Mesendoderm (in vitro differentiated cells): ENCODE results near the gene HEG1. TPM values are rescaled to one million over a fixed set of nuclear protein-coding genes. Genes with fewer than 3 reads are reported as not detected.

Experiments used
- DNase-seq: peaks from one replicate; pipeline ENCODE4 v3.0.0; 2013
- H2AK5ac ChIP-seq: 2 replicates; pipeline ENCODE4 v1.6.1; 2013; ENCODE audit warnings: low read length, inconsistent platforms
- H2BK120ac ChIP-seq: 2 replicates; pipeline ENCODE4 v1.6.1; 2013; ENCODE audit warnings: low read depth, mild to moderate bottlenecking, low read length, moderate library complexity, mixed read lengths
- H2BK15ac ChIP-seq: replicated peaks from 2 replicates; pipeline ENCODE4 v1.6.1; 2013; ENCODE audit warnings: low read depth, mild to moderate bottlenecking, moderate library complexity
- H2BK5ac ChIP-seq: 2 replicates; pipeline ENCODE4 v1.6.1; 2013; ENCODE audit warnings: low read length, inconsistent platforms
- H3K18ac ChIP-seq: 2 replicates; pipeline ENCODE4 v1.6.1; 2013; ENCODE audit warnings: mild to moderate bottlenecking, low read length, mixed read lengths
- H3K23ac ChIP-seq: one replicate; pipeline ENCODE4 v1.6.1; 2013; ENCODE audit warnings: low read length
- H3K27ac ChIP-seq: 2 replicates; pipeline ENCODE4 v1.5.1; 2013; ENCODE audit warnings: low read depth, mild to moderate bottlenecking, inconsistent platforms, low read length, moderate library complexity
- H3K27me3 ChIP-seq: 2 replicates; pipeline ENCODE4 v1.6.1; 2013; ENCODE audit warnings: low read length, control low read depth, mild to moderate bottlenecking, inconsistent platforms; ENCODE audit not compliant: insufficient read depth, poor library complexity
- H3K36me3 ChIP-seq: 2 replicates; pipeline ENCODE4 v1.6.1; 2013; ENCODE audit warnings: low read length, inconsistent platforms; ENCODE audit not compliant: control insufficient read depth, insufficient read depth
- H3K4ac ChIP-seq: one replicate; pipeline ENCODE4 v1.6.1; 2013; ENCODE audit warnings: low read depth, mild to moderate bottlenecking, low read length, moderate library complexity
- H3K4me1 ChIP-seq: 2 replicates; pipeline ENCODE4 v1.6.1; 2013; ENCODE audit warnings: low read depth, low read length, inconsistent platforms; ENCODE audit not compliant: control insufficient read depth
- H3K4me2 ChIP-seq: 2 replicates; pipeline ENCODE4 v1.6.1; 2013; ENCODE audit warnings: low read length
- H3K4me3 ChIP-seq: 2 replicates; pipeline ENCODE4 v1.5.1; 2013; ENCODE audit warnings: mild to moderate bottlenecking, low read length
- H3K56ac ChIP-seq: one replicate; pipeline ENCODE4 v1.6.1; 2013; ENCODE audit warnings: low read length
- H3K79me1 ChIP-seq: 2 replicates; pipeline ENCODE4 v1.6.1; 2013; ENCODE audit warnings: low read length, inconsistent platforms
- H3K79me2 ChIP-seq: 2 replicates; pipeline ENCODE4 v1.6.1; 2013; ENCODE audit warnings: mild to moderate bottlenecking, low read length; ENCODE audit not compliant: control insufficient read depth, insufficient read depth
- H3K9ac ChIP-seq: 2 replicates; pipeline ENCODE4 v1.6.1; 2013; ENCODE audit warnings: low read length, inconsistent platforms
- H4K5ac ChIP-seq: one replicate; pipeline ENCODE4 v1.6.1; 2013; ENCODE audit warnings: low read length
- H4K8ac ChIP-seq: one replicate; pipeline ENCODE4 v1.6.1; 2013; ENCODE audit warnings: low read depth, mild to moderate bottlenecking, control low read depth, low read length, moderate library complexity
- WGBS: extraction: QIAGEN DNeasy Blood & Tissue Kit; methylation state at CpG from one replicate; pipeline ENCODE4 v1.1.7; 2013; ENCODE audit warnings: low lambda C conversion rate, missing lambda C conversion rate; ENCODE audit not compliant: insufficient coverage; ENCODE audit errors: extremely low coverage; 5-methylcytosine and 5-hydroxymethylcytosine counted together
- small RNA-seq: library from polyadenylated mRNA; stranded (forward); fragments of <200 nt; extraction: miRNeasy Mini kit (QIAGEN cat#:217004); gene quantifications from one replicate; pipeline ENCODE3, GENCODE V24; 2013; ENCODE audit not compliant: insufficient read depth

Gene HEG1

DNA sequence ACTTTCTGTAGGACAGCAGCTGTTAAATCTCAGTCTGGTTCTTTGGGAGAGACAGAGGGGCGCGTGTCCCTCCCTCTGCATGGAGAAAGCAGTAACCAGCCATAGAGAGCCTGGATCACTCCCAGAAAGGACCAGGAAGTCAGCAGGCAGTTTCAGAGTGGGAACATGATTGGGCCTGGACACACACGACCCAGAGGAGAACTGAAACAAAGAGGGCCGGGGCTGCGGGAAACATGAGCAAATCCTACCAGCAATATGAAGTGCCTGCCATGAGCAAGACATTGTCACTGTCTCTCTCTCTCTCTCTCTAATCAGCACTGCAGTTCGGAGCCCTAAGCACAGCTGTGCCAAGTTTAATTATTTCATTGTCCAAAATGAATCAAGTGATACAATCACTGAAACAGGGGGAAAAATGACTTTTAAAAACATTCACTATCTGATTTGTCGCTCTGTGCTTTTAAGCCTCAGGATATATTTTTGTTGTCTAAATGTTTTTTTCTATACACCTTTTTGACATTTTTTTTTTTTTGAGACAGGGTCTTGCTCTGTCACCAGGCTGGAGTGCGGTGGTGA lies 138.9 kb downstream of the HEG1 start:
- Histone ChIP-seq H2AK5ac (no peak overlapping the region), H3K23ac (no peak overlapping the region), H3K36me3 (no peaks in the 10 kb centered on the region), H3K4ac (no peak overlapping the region), H2BK5ac (no peak overlapping the region), H3K56ac (peak overlapping the region; percentile 67), H4K8ac (no peak overlapping the region), H3K4me2 (no peak overlapping the region), H3K27me3 (no peaks in the 10 kb centered on the region), H3K79me2 (no peaks in the 10 kb centered on the region), H3K79me1 (no peaks in the 10 kb centered on the region), H4K5ac (no peak overlapping the region), H3K4me3 (no peak overlapping the region), H2BK15ac (no peak overlapping the region), H2BK120ac (no peak overlapping the region), H3K27ac (no peak overlapping the region), H3K18ac (no peak overlapping the region), H3K4me1 (peaks cover 12% of the 10 kb centered on the region), H3K9ac (peak overlapping the region; percentile 26)
- no CpG with 5 or more reads among the region's 8 CpGs for WGBS
- peak; percentile 10 for DNase-seq

Small RNAs within 50 kb of the gene (small RNA-seq; reads per million reads assigned to genes)
- not detected for gene RNA5SP137
